Liver (tissue), 9 donors: ENCODE measurements around the gene ERGIC1. TPM values are rescaled to one million over a fixed set of nuclear protein-coding genes. Genes with fewer than 3 reads are reported as not detected.

Experiments
- DNase-seq: peaks from one replicate; pipeline ENCODE4 v3.0.0-alpha.2; 2017; ENCODE audit warnings: low spot score
- H3K27ac ChIP-seq, 2 donors: one replicate each; pipeline ENCODE4 v1.7.0; 2013; ENCODE audit warnings: inconsistent platforms in 2 of 2, low read length in 2 of 2, control low read depth in 1 of 2, low read depth in 1 of 2, mild to moderate bottlenecking in 1 of 2
- H3K27me3 ChIP-seq, 4 donors: one replicate each; pipeline versions ENCODE4 v1.6.1 to v1.7.0; 2013; ENCODE audit warnings: low read length in 3 of 4, inconsistent platforms in 1 of 4, mild to moderate bottlenecking in 1 of 4, moderate library complexity in 1 of 4; ENCODE audit not compliant: control insufficient read depth in 4 of 4, insufficient read depth in 4 of 4
- H3K36me3 ChIP-seq, 4 donors: one replicate each; pipeline versions ENCODE4 v1.6.1 to v1.7.0; 2013; ENCODE audit warnings: low read length in 3 of 4, mild to moderate bottlenecking in 3 of 4, low read depth in 1 of 4, moderate library complexity in 1 of 4; ENCODE audit not compliant: control insufficient read depth in 4 of 4, insufficient read depth in 3 of 4
- H3K4me1 ChIP-seq, 4 donors: one replicate each; pipeline versions ENCODE4 v1.6.1 to v1.7.0; 2013; ENCODE audit warnings: low read length in 3 of 4, mild to moderate bottlenecking in 3 of 4, moderate library complexity in 1 of 4; ENCODE audit not compliant: control insufficient read depth in 4 of 4, insufficient read depth in 4 of 4
- H3K4me3 ChIP-seq, 3 donors: one replicate each; pipeline versions ENCODE4 v1.6.1 to v1.7.0; 2013; ENCODE audit warnings: low read length in 3 of 3, control low read depth in 1 of 3, low read depth in 1 of 3, mild to moderate bottlenecking in 1 of 3
- H3K9ac ChIP-seq, 2 donors: one replicate each; pipeline ENCODE4 v1.7.0; 2013; ENCODE audit warnings: low read length in 2 of 2, mild to moderate bottlenecking in 2 of 2, moderate library complexity in 2 of 2, control low read depth in 1 of 2, low read depth in 1 of 2
- H3K9me3 ChIP-seq, 4 donors: one replicate each; pipeline versions ENCODE4 v1.6.1 to v1.7.0; 2013; ENCODE audit warnings: low read length in 3 of 4; ENCODE audit not compliant: control insufficient read depth in 4 of 4
- ATF3 ChIP-seq: IDR thresholded peaks from 2 replicates; pipeline ENCODE4 v1.6.1; 2016; ENCODE audit warnings: antibody characterized with exemption
- CTCF ChIP-seq: fragments of 150-350 bp; IDR thresholded peaks from 2 replicates; pipeline ENCODE4 v1.5.1; 2017; ENCODE audit warnings: improper control_type of control experiment, low read depth, low read length; ENCODE audit not compliant: missing input control
- EGR1 ChIP-seq, 2 donors: IDR thresholded peaks; 2 replicates each; pipeline ENCODE4 v1.6.1; 2016 to 2018; ENCODE audit warnings: antibody characterized with exemption in 2 of 2, low read depth in 2 of 2
- FOXA1 ChIP-seq: IDR thresholded peaks from 2 replicates; pipeline ENCODE4 v1.6.1; 2016; ENCODE audit warnings: antibody characterized with exemption
- FOXA2 ChIP-seq: IDR thresholded peaks from 2 replicates; pipeline ENCODE4 v1.6.1; 2016; ENCODE audit warnings: antibody characterized with exemption
- GABPA ChIP-seq, 2 donors: IDR thresholded peaks in 1 of 2; conservative IDR thresholded peaks in 1 of 2; 2 replicates each; pipeline ENCODE4 v1.6.1; 2016; ENCODE audit warnings: antibody characterized with exemption in 2 of 2, mild to moderate bottlenecking in 1 of 2, moderate library complexity in 1 of 2
- HNF4A ChIP-seq, 2 donors: conservative IDR thresholded peaks; 2 replicates each; pipeline ENCODE4 v1.6.1; 2016; ENCODE audit warnings: antibody characterized with exemption in 2 of 2, mild to moderate bottlenecking in 2 of 2
- HNF4G ChIP-seq: IDR thresholded peaks from 2 replicates; pipeline ENCODE4 v1.6.1; 2016; ENCODE audit warnings: antibody characterized with exemption
- JUND ChIP-seq, 2 donors: IDR thresholded peaks; 2 replicates each; pipeline ENCODE4 v1.6.1; 2016; ENCODE audit warnings: antibody characterized with exemption in 2 of 2
- MAX ChIP-seq: IDR thresholded peaks from 2 replicates; pipeline ENCODE4 v1.6.1; 2016; ENCODE audit warnings: antibody characterized with exemption
- NR2F2 ChIP-seq: IDR thresholded peaks from 2 replicates; pipeline ENCODE4 v1.6.1; 2016; ENCODE audit warnings: antibody characterized with exemption
- RAD21 ChIP-seq, 2 donors: IDR thresholded peaks; 2 replicates each; pipeline ENCODE4 v1.6.1; 2016; ENCODE audit warnings: antibody characterized with exemption in 2 of 2, mild to moderate bottlenecking in 2 of 2
- REST ChIP-seq: IDR thresholded peaks from 2 replicates; pipeline ENCODE4 v1.6.1; 2016; ENCODE audit warnings: antibody characterized with exemption, mild to moderate bottlenecking
- RXRA ChIP-seq, 2 donors: IDR thresholded peaks; 2 replicates each; pipeline ENCODE4 v1.6.1; 2017 to 2018; ENCODE audit warnings: antibody characterized with exemption in 2 of 2, mild to moderate bottlenecking in 1 of 2
- SP1 ChIP-seq: IDR thresholded peaks from 2 replicates; pipeline ENCODE4 v1.6.1; 2018; ENCODE audit warnings: antibody characterized with exemption, mild to moderate bottlenecking
- TAF1 ChIP-seq: conservative IDR thresholded peaks from 2 replicates; pipeline ENCODE4 v1.6.1; 2016; ENCODE audit warnings: antibody characterized with exemption, mild to moderate bottlenecking
- YY1 ChIP-seq: IDR thresholded peaks from 2 replicates; pipeline ENCODE4 v1.6.1; 2016; ENCODE audit warnings: antibody characterized with exemption, mild to moderate bottlenecking
- ZBTB33 ChIP-seq: IDR thresholded peaks from 2 replicates; pipeline ENCODE4 v1.6.1; 2016; ENCODE audit warnings: antibody characterized with exemption
- WGBS: extraction: QIAGEN DNeasy Blood & Tissue Kit; methylation state at CpG from one replicate; pipeline ENCODE4 v1.1.7; 2013; 5-methylcytosine and 5-hydroxymethylcytosine counted together
- polyA plus RNA-seq, 2 donors: library from polyadenylated mRNA; stranded (reverse) in 1 of 2; unstranded in 1 of 2; fragments of 200-250 nt in 1 of 2; fragments of >200 nt in 1 of 2; fragmentation: Nextera tagmentation in 1 of 2; extraction: Ambion mirVana in 1 of 2; gene quantifications; one replicate each; pipeline versions ENCODE4 v1.2.1 to v1.2.3, GENCODE V29; 2013 to 2015
- total RNA-seq, 2 donors: library from RNA; depleted of rRNA; stranded (reverse); fragments of >200 nt; gene quantifications; one replicate each; pipeline ENCODE4 v1.2.3, GENCODE V29; 2014
- donor health status: healthy.
- donor health status: healthy.
- donor health status: healthy.
- donor health status: healthy.
- donor health status: healthy.

Gene ERGIC1
- total and polyA plus RNA-seq, 4 donors = 45.4 to 155 (median 101) TPM

- no peak for TF ChIP-seq MAX
Observed at GRCh38 chr5:172835994-172836356, 1.9 kb downstream of the ERGIC1 start (continued).

GRCh38 chr5:172837640-172838039 lies 3.6 kb downstream of the ERGIC1 start:
- H3K9me3 ChIP-seq = no peaks in the 10 kb centered on the region
- H3K27me3 ChIP-seq = no peaks in the 10 kb centered on the region
- peak in 1 of 2 donors; percentile 44 for TF ChIP-seq RAD21 (IDR thresholded peaks at IDR 0.05)
- no peak for TF ChIP-seq ATF3
- no peak for TF ChIP-seq ZBTB33
- no peak for TF ChIP-seq FOXA2
- TF ChIP-seq TAF1 = no peak
- TF ChIP-seq SP1 = peak; percentile 51
- no peak for TF ChIP-seq JUND (IDR thresholded peaks at IDR 0.05)
- TF ChIP-seq RXRA (IDR thresholded peaks at IDR 0.05) = peak; percentile 33 to 50
- TF ChIP-seq HNF4A (conservative IDR thresholded peaks at IDR 0.05) = peak in 1 of 2 donors; percentile 10
- no peak for TF ChIP-seq FOXA1
- no peak for TF ChIP-seq HNF4G
- no peak for TF ChIP-seq EGR1 (IDR thresholded peaks at IDR 0.05; ENCODE audit: low read depth in 2 of 2)
- no peak for TF ChIP-seq CTCF
- TF ChIP-seq REST = no peak
- peak; percentile 79 for TF ChIP-seq YY1
- peak; percentile 42 to 63 for TF ChIP-seq GABPA (IDR thresholded peaks at IDR 0.05 in 1 of 2, conservative IDR thresholded peaks at IDR 0.05 in 1 of 2)
- no peak for TF ChIP-seq NR2F2
- TF ChIP-seq MAX = no peak
- H3K9ac ChIP-seq = peak overlapping the region in 1 of 2 donors; percentile 51
- DNase-seq = no peak
- WGBS = 28% methylated on average over 7 of the region's 7 CpGs
- H3K4me1 ChIP-seq = peaks cover 5 to 50% (median 29%) of the 10 kb centered on the region in 4 donors
- peaks cover 0 to 4% (median 0%) of the 10 kb centered on the region in 4 donors for H3K36me3 ChIP-seq
- peak overlapping the region; percentile 84 to 97 for H3K27ac ChIP-seq
- H3K4me3 ChIP-seq = no peak overlapping the region
